ENCODE data around the gene ENPP6.

Gene ENPP6

GRCh38 chr4:184231573-184231972, 13.9 kb upstream of the ENPP6 start:
- H3K4me2 ChIP-seq (ENCODE audit: low read length) = no peak overlapping the region
- H3K27me3 ChIP-seq (ENCODE audit: insufficient read depth, low read length) = peaks cover 4% of the 10 kb centered on the region; the same call in 1 of the 2 replicates
- no peak overlapping the region for H3K27ac ChIP-seq (ENCODE audit: low read depth, low read length, poor library complexity, severe bottlenecking)

GRCh38 chr4:184228056-184228705, 10.5 kb upstream of the ENPP6 start:
- Histone ChIP-seq H3K9ac (ENCODE audit: low read length) (no peak overlapping the region), H3F3A (ENCODE audit: insufficient read depth, low read length) (no peaks in the 10 kb centered on the region), H3K9me3 (ENCODE audit: low read length) (peaks cover 5% of the 10 kb centered on the region), H4K20me1 (ENCODE audit: insufficient read depth, low read length) (no peaks in the 10 kb centered on the region), H3K4me3 (ENCODE audit: low read depth, low read length, poor library complexity, severe bottlenecking) (no peak overlapping the region), H3K9me2 (ENCODE audit: low read depth, low read length) (no peaks in the 10 kb centered on the region), H3K4me1 (ENCODE audit: insufficient read depth, low read length, severe bottlenecking) (no peaks in the 10 kb centered on the region), H3K36me3 (ENCODE audit: insufficient read depth, low read length) (no peaks in the 10 kb centered on the region; the same call in 1 of the 2 replicates), H2AFZ (ENCODE audit: low read length) (no peak overlapping the region), H3K27ac (ENCODE audit: low read depth, low read length, poor library complexity, severe bottlenecking) (no peak overlapping the region), H3K27me3 (ENCODE audit: insufficient read depth, low read length) (peaks cover 4% of the 10 kb centered on the region; the same call in 1 of the 2 replicates), H3K4me2 (ENCODE audit: low read length) (no peak overlapping the region), H3K79me2 (ENCODE audit: insufficient read depth, low read length) (no peaks in the 10 kb centered on the region)
- TF ChIP-seq CTCF (IDR thresholded peaks at IDR 0.05; ENCODE audit: low read length) (no peak), EZH2 (IDR thresholded peaks at IDR 0.05; ENCODE audit: borderline replicate concordance, low read length) (no peak)

More at GRCh38 chr4:184231573-184231972, 13.9 kb upstream of the ENPP6 start:
- no peaks in the 10 kb centered on the region for H3K79me2 ChIP-seq (ENCODE audit: insufficient read depth, low read length)
- H4K20me1 ChIP-seq (ENCODE audit: insufficient read depth, low read length) = no peaks in the 10 kb centered on the region
- no peak overlapping the region for H2AFZ ChIP-seq (ENCODE audit: low read length)
- TF ChIP-seq EZH2 (IDR thresholded peaks at IDR 0.05; ENCODE audit: borderline replicate concordance, low read length) (no peak), CTCF (IDR thresholded peaks at IDR 0.05; ENCODE audit: low read length) (no peak)
- no peak overlapping the region for H3K4me3 ChIP-seq (ENCODE audit: low read depth, low read length, poor library complexity, severe bottlenecking)
- H3K9ac ChIP-seq (ENCODE audit: low read length) = no peak overlapping the region
- H3K36me3 ChIP-seq (ENCODE audit: insufficient read depth, low read length) = no peaks in the 10 kb centered on the region
- no peaks in the 10 kb centered on the region for H3F3A ChIP-seq (ENCODE audit: insufficient read depth, low read length)
- H3K4me1 ChIP-seq (ENCODE audit: insufficient read depth, low read length, severe bottlenecking) = no peaks in the 10 kb centered on the region
- no peaks in the 10 kb centered on the region for H3K9me3 ChIP-seq (ENCODE audit: low read length)
- no peaks in the 10 kb centered on the region for H3K9me2 ChIP-seq (ENCODE audit: low read depth, low read length)

GRCh38 chr4:184216515-184216914, 1.2 kb downstream of the ENPP6 start:
- Histone ChIP-seq H3K9me3 (ENCODE audit: low read length) (no peaks in the 10 kb centered on the region), H3F3A (ENCODE audit: insufficient read depth, low read length) (no peaks in the 10 kb centered on the region), H3K27ac (ENCODE audit: low read depth, low read length, poor library complexity, severe bottlenecking) (no peak overlapping the region), H3K4me1 (ENCODE audit: insufficient read depth, low read length, severe bottlenecking) (no peaks in the 10 kb centered on the region), H3K36me3 (ENCODE audit: insufficient read depth, low read length) (no peaks in the 10 kb centered on the region), H2AFZ (ENCODE audit: low read length) (no peak overlapping the region), H3K9me2 (ENCODE audit: low read depth, low read length) (no peaks in the 10 kb centered on the region), H4K20me1 (ENCODE audit: insufficient read depth, low read length) (no peaks in the 10 kb centered on the region), H3K9ac (ENCODE audit: low read length) (no peak overlapping the region), H3K4me2 (ENCODE audit: low read length) (no peak overlapping the region), H3K79me2 (ENCODE audit: insufficient read depth, low read length) (no peaks in the 10 kb centered on the region), H3K27me3 (ENCODE audit: insufficient read depth, low read length) (0 out of 2 replicates have a peak, but pooled peaks cover 6% of the 10 kb centered on the region), H3K4me3 (ENCODE audit: low read depth, low read length, poor library complexity, severe bottlenecking) (no peak overlapping the region)
- TF ChIP-seq CTCF (IDR thresholded peaks at IDR 0.05; ENCODE audit: low read length) = no peak
- no peak for TF ChIP-seq EZH2 (IDR thresholded peaks at IDR 0.05; ENCODE audit: borderline replicate concordance, low read length)
